Esophagus muscularis mucosa (tissue), 4 donors: ENCODE data around the gene TENT4B. TPM values are rescaled to one million over a fixed set of nuclear protein-coding genes. Genes with fewer than 3 reads are reported as not detected.
"Not testable (repeated sequence)": the region's sequence is repeated elsewhere in the genome, so short reads cannot be mapped to it uniquely, and the experiment has no call there.

Experiments
- DNase-seq: peaks from one replicate; pipeline ENCODE4 v3.0.0-alpha.2; 2017; ENCODE audit errors: extremely low spot score
- H3K27ac ChIP-seq, 4 donors: fragments of 200-600 bp; sonication (generic); replicated peaks in 1 of 4; 1 replicate in 3 of 4; 2 replicates in 1 of 4; pipeline ENCODE4 v1.5.1; 2016 to 2019; ENCODE audit warnings: mild to moderate bottlenecking in 1 of 4
- H3K27me3 ChIP-seq, 4 donors: fragments of 200-600 bp; sonication (generic); one replicate each; pipeline versions ENCODE4 v1.5.1 to v1.6.0; 2016 to 2019
- H3K36me3 ChIP-seq, 4 donors: fragments of 200-600 bp; sonication (generic); one replicate each; pipeline ENCODE4 v1.5.1; 2016 to 2019
- H3K4me1 ChIP-seq, 4 donors: fragments of 200-600 bp; sonication (generic); one replicate each; pipeline ENCODE4 v1.5.1; 2016 to 2019
- H3K4me3 ChIP-seq, 4 donors: fragments of 200-600 bp; sonication (generic); 1 replicate in 2 of 4; 2 replicates in 2 of 4; pipeline ENCODE4 v1.5.1; 2016 to 2019; ENCODE audit warnings: mild to moderate bottlenecking in 4 of 4, moderate library complexity in 1 of 4
- H3K9me3 ChIP-seq, 4 donors: fragments of 200-600 bp; sonication (generic); 1 replicate in 3 of 4; 2 replicates in 1 of 4; pipeline ENCODE4 v1.5.1; 2016 to 2019
- CTCF ChIP-seq, 3 experiments: fragments of 200-600 bp in 2 of 3; fragments of 450-650 bp in 1 of 3; sonication (generic) in 2 of 3; IDR thresholded peaks; one replicate each; pipeline ENCODE4 v1.5.1; 2017 to 2019; ENCODE audit warnings: antibody characterized with exemption in 3 of 3, mild to moderate bottlenecking in 2 of 3, moderate library complexity in 1 of 3
- EP300 ChIP-seq: sonication (generic); formaldehyde crosslinking; IDR thresholded peaks from one replicate; pipeline ENCODE4 v1.6.1; 2017; ENCODE audit warnings: antibody characterized with exemption
- POLR2A ChIP-seq: fragments of 450-650 bp; IDR thresholded peaks from one replicate; pipeline ENCODE4 v1.6.1; 2017; ENCODE audit warnings: antibody characterized with exemption, moderate library complexity, mild to moderate bottlenecking, low read depth
- POLR2AphosphoS5 ChIP-seq, 2 donors: sonication (generic); formaldehyde crosslinking; IDR thresholded peaks; one replicate each; pipeline ENCODE4 v1.6.1; 2017; ENCODE audit warnings: antibody characterized with exemption in 2 of 2
- WGBS: methylation state at CpG from one replicate; pipeline ENCODE4 v1.1.5; 2018; 5-methylcytosine and 5-hydroxymethylcytosine counted together
- intact Hi-C: fragments of 100-400 bp; cut with DNase I; formaldehyde crosslinking; loops from one replicate; pipeline ENCODE4 v1.15.1; 2023
- total RNA-seq, 4 donors: library from RNA; depleted of rRNA; stranded (reverse); fragments of >200 nt; gene quantifications; one replicate each; pipeline versions ENCODE4 v1.1.0 to v1.2.1, GENCODE V29; 2016

TENT4B gene
- total RNA-seq, 4 donors from 2014 or later, result 9.9 to 18.3 (median 16.7) TPM

- H3K36me3 ChIP-seq, result no peaks in the 10 kb centered on the region
- no peaks in the 10 kb centered on the region for H3K9me3 ChIP-seq
- WGBS, result 81% methylated on average over 5 of the region's 5 CpGs
- DNase-seq, result no peak
- no peak overlapping the region for H3K27ac ChIP-seq
- H3K4me3 ChIP-seq, result no peak overlapping the region
- peaks cover 0 to 3% (median 0%) of the 10 kb centered on the region in 4 donors for H3K27me3 ChIP-seq
- no peak for TF ChIP-seq POLR2A
- no peak for TF ChIP-seq EP300
- no peak for TF ChIP-seq CTCF (IDR thresholded peaks at IDR 0.05)
- no peak for TF ChIP-seq POLR2AphosphoS5 (IDR thresholded peaks at IDR 0.05)
- no peaks in the 10 kb centered on the region for H3K4me1 ChIP-seq
- intact Hi-C loops, result no loop called here
These were observed 85.8 kb downstream of the TENT4B start for GRCh38 chr16:50238868-50239301.

GRCh38 chr16:50243024-50243423, 89.9 kb downstream of the TENT4B start:
- intact Hi-C loops, result loop anchor here (10.0 kb wide), 1 partner anchor 422 kb away; no protein-coding TSS in a partner anchor
- 62% methylated on average over 6 of the region's 6 CpGs for WGBS

GRCh38 chr16:50244140-50244503, 91.0 kb downstream of the TENT4B start:
- Histone ChIP-seq H3K27me3 (peaks cover 0 to 12% (median 0%) of the 10 kb centered on the region in 4 donors), H3K27ac (no peak overlapping the region), H3K4me1 (peaks cover 4 to 31% (median 24%) of the 10 kb centered on the region in 4 donors), H3K36me3 (no peaks in the 10 kb centered on the region), H3K4me3 (no peak overlapping the region), H3K9me3 (no peaks in the 10 kb centered on the region)
- DNase-seq, result no peak
- TF ChIP-seq POLR2AphosphoS5 (IDR thresholded peaks at IDR 0.05) (no peak), CTCF (IDR thresholded peaks at IDR 0.05) (no peak), POLR2A (no peak), EP300 (no peak)
- WGBS, result 87% methylated on average over 9 of the region's 9 CpGs
- intact Hi-C loops, result loop anchor here (10.0 kb wide), 1 partner anchor 421 kb away; no protein-coding TSS in a partner anchor

More at GRCh38 chr16:50243024-50243423, 89.9 kb downstream of the TENT4B start:
- Histone ChIP-seq H3K27me3 (peaks cover 0 to 12% (median 0%) of the 10 kb centered on the region in 4 donors), H3K4me1 (peaks cover 4 to 31% (median 24%) of the 10 kb centered on the region in 4 donors)
- H3K27ac ChIP-seq, DNase-seq, H3K4me3 ChIP-seq, H3K9me3 ChIP-seq, H3K36me3 ChIP-seq: not testable (repeated sequence)

GRCh38 chr16:50244504-50245416, 91.7 kb downstream of the TENT4B start:
- Histone ChIP-seq H3K27me3 (peaks cover 0 to 12% (median 0%) of the 10 kb centered on the region in 4 donors), H3K4me1 (peaks cover 4 to 31% (median 24%) of the 10 kb centered on the region in 4 donors), H3K27ac (no peak overlapping the region), H3K4me3 (peak overlapping the region; percentile 68 to 72 (median 70)), H3K36me3 (no peaks in the 10 kb centered on the region), H3K9me3 (no peaks in the 10 kb centered on the region)
- intact Hi-C loops, result loop anchor here (5.0 to 10.0 kb wide), 2 partner anchors 123 to 420 kb away; partner anchors contain the start of gene BRD7
- WGBS, result 45% methylated on average over 22 of the region's 33 CpGs
- TF ChIP-seq EP300, result no peak
- no peak for TF ChIP-seq POLR2A
- no peak for TF ChIP-seq POLR2AphosphoS5 (IDR thresholded peaks at IDR 0.05)
- no peak for DNase-seq

GRCh38 chr16:50245417-50246298, 92.6 kb downstream of the TENT4B start:
- WGBS, result 0% methylated on average over 15 of the region's 74 CpGs
- Histone ChIP-seq H3K9me3 (no peaks in the 10 kb centered on the region), H3K27ac (peak overlapping the region in 3 of 4 donors; percentile 63 to 68 (median 64)), H3K27me3 (peaks cover 0 to 12% (median 0%) of the 10 kb centered on the region in 4 donors), H3K4me1 (peaks cover 4 to 31% (median 24%) of the 10 kb centered on the region in 4 donors), H3K4me3 (peak overlapping the region; percentile 68 to 72 (median 70)), H3K36me3 (no peaks in the 10 kb centered on the region)
- TF ChIP-seq POLR2AphosphoS5 (IDR thresholded peaks at IDR 0.05), result no peak
- TF ChIP-seq CTCF (IDR thresholded peaks at IDR 0.05), result peak; percentile 21 to 50 (median 33)
- intact Hi-C loops, result loop anchor here (5.0 to 10.0 kb wide), 2 partner anchors 122 to 419 kb away; partner anchors contain the start of gene BRD7
- no peak for DNase-seq
